HL-60/S4 (cell line): ENCODE results near the gene SIK3.

Experiments used
- in situ Hi-C: fragments of 300-500 bp; cut with MboI; formaldehyde crosslinking; loops from 2 replicates; pipeline ENCODE4 v1.14.3; 2022; ENCODE audit warnings: low sequenced_read_pairs

The SIK3 gene

DNA sequence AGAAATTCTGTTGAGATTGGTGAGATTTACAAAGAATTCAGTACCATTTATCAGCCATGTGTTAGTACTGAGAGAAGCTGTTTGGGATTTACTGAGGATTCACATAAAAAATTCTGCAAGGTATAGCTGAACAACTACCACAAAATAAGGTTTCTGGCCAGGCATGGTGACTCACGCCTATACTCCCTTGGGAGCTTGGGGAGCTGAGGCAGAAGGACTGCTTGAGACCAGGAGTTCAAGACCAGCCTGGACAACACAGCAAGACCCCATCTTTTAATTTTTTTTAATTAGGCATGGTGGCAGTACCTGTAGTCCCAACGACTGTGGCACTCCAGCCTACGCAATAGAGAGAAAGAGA is 86.7 kb downstream of the SIK3 start:
- in situ Hi-C loops = no loop called here

GRCh38 chr11:117010808-117011540 is 87.3 kb downstream of the SIK3 start:
- in situ Hi-C loops = no loop called here

DNA sequence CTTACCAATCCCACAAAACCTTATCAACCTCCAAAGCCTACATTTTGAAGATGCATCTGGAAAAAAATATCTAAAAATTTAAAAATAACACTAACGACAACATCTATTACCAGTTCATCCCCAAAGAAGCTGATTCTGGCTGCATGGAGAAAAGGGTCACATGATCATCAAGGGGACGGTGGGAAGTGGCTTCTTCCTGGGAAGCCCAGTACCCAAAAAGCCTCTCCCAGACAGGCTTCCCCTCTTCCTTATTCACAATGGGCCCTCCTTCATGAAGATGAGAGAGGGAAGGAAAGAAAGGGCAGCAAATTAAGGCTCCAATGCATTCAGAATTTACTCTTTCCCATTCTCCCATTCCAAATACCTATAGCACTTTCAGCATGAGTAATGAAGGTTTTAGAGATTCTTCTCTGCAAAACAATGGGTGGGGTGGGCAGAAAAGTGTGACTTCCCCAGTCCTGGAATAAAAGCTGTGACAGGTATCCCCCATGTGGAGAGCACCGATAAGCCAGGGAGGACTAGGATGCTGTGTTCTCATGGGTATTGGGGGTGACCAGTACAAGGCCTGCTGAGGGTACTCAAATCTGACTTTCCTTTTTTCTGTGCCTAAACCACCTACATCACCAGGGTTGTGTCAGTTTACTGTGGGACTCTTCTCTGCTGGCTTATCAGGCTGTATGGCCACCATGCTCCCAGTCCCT is 88.2 kb downstream of the SIK3 start:
- in situ Hi-C loops = no loop called here

GRCh38 chr11:117005758-117006157 is 92.5 kb downstream of the SIK3 start:
- in situ Hi-C loops = no loop called here

DNA sequence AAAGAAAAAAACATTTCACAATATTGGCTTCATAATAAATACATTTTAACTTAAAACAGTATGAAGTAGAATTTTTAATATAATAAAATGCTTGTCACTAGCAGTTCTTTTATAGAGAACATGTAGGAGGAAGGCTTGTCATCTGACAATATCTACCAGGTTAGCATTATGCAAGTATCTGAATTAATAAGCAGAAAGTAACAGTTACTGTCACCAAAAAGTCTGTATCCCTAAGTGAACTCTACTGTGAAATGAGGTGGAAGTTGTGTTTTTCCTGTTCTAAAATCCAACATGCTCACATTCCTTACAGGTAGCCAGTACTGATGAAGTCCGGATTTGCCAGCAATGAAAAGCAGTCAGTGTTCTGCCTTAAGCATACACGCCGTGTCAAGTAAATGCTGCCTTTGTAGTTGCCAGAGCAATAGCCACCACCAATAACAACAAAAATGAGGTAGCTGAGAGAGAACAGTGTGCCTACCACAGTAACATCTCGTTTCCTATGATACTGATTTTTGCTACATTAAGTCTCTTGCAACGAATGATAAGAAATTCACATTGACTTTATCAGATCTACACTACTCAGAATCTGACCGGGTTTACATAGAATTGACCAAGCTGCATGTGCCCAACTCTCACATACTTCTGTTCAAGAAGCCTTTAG is 95.5 kb downstream of the SIK3 start:
- in situ Hi-C loops = no loop called here

- in situ Hi-C loops = no loop called here
Observed at GRCh38 chr11:117000014-117000737, 98.1 kb downstream of the SIK3 start.

- in situ Hi-C loops = no loop called here
Observed at GRCh38 chr11:116997071-116997470, 101.2 kb downstream of the SIK3 start.

GRCh38 chr11:116994195-116994594 is 104.0 kb downstream of the SIK3 start:
- in situ Hi-C loops = no loop called here

DNA sequence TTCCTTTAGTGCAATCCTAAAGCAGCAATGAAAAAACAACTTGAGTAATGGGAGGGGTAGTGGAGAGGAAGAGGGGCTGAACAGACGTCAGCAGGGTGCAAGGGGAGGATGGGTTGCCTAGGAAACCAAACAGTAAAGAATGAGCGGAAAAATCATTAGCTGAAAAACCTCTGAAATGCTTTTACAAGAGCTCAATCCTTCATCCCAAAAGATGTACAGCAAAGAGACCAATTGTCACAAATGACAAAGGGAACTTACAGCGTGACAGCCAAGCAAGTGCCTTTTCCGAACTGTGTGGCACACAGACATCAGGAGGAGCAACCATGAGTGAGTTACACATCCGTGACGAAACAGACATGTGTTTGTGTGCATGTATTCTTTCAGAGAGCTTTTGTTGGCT is 104.6 kb downstream of the SIK3 start:
- in situ Hi-C loops = no loop called here

DNA sequence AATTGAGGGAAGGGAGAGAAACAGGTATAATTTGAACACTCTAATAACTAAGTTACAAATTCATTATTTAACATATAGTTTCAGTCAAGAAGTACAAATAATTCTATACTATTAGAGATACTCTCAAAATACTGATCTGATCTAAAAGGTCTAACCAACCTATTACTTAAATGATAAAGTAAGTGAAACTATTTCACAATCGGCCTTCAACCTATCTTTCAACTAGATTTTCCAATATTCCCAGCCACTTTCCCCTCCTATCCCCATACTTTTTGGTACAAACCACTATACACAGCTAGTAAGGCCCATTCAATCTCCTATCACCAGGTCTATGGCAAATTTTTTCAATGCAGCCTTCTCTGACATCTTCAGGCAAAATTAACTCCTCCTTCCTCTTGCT is 106.7 kb downstream of the SIK3 start:
- in situ Hi-C loops = no loop called here

GRCh38 chr11:116990811-116991210 is 107.4 kb downstream of the SIK3 start:
- in situ Hi-C loops = no loop called here

- in situ Hi-C loops = no loop called here
Observed at GRCh38 chr11:116990061-116990473, 108.2 kb downstream of the SIK3 start.

- in situ Hi-C loops = no loop called here
Observed at GRCh38 chr11:116989184-116989583, 109.0 kb downstream of the SIK3 start.

GRCh38 chr11:116986521-116987105 is 111.6 kb downstream of the SIK3 start:
- in situ Hi-C loops = no loop called here

GRCh38 chr11:116984589-116984988 is 113.6 kb downstream of the SIK3 start:
- in situ Hi-C loops = no loop called here

DNA sequence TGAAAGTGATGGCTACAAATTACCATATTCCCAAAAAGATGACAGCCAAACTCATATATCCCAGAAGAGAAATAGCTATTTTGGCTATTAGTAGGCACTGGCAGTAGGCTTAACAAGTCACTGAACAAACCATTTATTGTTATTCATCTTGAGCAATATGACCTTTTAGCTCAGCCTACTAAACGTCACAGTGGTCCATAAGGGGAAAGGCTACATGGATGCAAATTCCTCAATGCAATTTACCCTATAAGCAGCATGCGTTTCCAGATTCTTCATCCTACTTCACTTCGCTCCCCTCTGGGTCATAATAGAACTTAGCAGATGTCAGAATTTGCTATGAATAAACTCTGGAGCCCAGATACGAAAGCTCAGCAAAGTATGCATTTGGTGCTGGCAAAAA is 114.0 kb downstream of the SIK3 start:
- in situ Hi-C loops = no loop called here

GRCh38 chr11:116981266-116981885 is 116.9 kb downstream of the SIK3 start:
- in situ Hi-C loops = no loop called here

DNA sequence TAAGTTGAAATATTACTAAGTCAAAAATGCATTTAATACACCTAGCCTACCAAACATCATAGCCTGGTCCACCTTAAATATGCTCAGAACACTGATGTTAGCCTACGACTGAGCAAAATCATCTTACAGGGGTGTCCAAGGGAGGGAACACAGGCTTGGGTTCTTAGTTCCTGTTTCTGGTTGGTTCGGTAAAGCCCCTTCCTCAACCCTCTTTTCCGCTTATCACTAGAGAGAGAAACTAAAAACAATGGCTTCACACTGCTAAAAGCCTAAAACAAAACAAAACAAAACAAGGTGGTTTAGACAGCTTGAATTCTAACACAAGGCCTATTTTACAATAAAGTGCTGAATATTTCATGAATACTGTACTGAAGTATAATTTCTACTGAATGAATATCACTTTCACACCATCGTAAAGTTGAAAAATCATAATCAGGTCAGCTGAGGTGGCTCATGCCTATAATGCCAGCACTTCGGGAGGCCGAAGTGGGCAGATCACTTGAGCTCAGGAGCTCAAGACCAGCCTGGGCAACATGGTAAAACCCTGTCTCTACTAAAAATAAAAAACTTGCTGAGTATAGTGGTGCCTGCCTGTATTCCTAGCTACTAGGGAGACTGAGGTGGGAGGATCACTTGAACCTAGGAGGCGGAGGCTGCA is 118.0 kb downstream of the SIK3 start:
- in situ Hi-C loops = no loop called here

DNA sequence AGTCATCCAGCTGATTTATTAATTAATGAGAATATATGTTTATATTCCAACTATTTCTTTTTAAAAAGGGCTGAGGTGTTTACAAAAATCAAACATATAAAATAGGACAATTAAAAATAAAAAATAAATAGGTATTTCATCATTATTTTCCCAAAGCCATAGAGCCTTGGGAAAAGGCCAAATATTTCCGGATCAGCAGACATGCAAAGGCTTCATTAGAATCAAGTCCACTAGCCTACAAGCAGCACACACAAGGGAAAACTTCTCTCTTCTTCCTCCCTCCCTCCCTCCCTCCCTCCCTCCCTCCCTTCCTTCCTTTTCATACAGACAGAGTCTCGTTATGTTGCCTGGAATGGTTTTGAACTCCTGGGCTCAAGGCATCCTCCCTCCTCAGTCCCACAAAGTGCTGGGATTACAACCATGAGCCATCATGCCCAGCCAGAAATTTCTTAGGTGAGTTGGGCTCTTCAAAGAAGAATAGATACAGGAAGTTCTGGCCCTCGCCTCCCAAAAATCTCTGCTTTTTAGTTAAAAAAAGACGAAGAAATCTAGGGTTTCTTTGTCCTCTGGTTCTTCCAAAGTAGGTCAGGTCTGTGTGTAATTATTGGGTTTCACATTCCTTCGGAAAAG is 121.2 kb downstream of the SIK3 start:
- in situ Hi-C loops = no loop called here

DNA sequence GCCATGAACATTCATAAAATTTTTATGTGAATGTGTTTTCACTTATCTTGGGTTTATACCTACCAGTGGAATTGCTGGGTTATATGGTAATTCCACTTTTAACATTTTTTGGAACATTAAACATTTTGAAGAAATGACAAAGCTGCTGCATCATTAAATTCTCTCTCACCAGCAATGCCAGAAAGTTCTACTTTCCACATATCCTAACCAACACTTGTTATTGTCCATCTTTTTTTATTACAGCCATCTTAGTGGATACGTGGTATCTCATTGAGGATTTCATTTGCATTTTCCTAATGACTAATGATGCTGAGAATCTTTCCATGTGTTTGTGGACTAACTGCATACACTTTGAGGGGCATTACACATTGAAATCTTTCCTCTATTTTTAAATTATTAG is 122.6 kb downstream of the SIK3 start:
- in situ Hi-C loops = no loop called here
